GM18520 (cell line): Measurements from ENCODE around the gene PCID2.
"Not testable (repeated sequence)": the region's sequence is repeated elsewhere in the genome, so short reads cannot be mapped to it uniquely, and the experiment has no call there.

Experiments used
- ATAC-seq: cut with Tn5 transposase; IDR thresholded peaks from one replicate; pipeline ENCODE4 v1.9.1; 2021; ENCODE audit not compliant: unreplicated experiment

The PCID2 gene

GRCh38 chr13:113167155-113167554 lies 41.3 kb downstream of the PCID2 start:
- ATAC-seq: no peak

GRCh38 chr13:113166681-113167080 lies 41.8 kb downstream of the PCID2 start:
- ATAC-seq: no peak

GRCh38 chr13:113166266-113166665 lies 42.2 kb downstream of the PCID2 start:
- no peak for ATAC-seq

- ATAC-seq: no peak
These were observed 44.0 kb downstream of the PCID2 start for GRCh38 chr13:113164492-113164891.

- ATAC-seq: no peak
These were observed 45.4 kb downstream of the PCID2 start for GRCh38 chr13:113162783-113163685.

- not testable (repeated sequence) for ATAC-seq
These were observed 46.5 kb downstream of the PCID2 start for GRCh38 chr13:113161975-113162374.

- ATAC-seq: no peak
These were observed 47.0 kb downstream of the PCID2 start for GRCh38 chr13:113161433-113161832.

GRCh38 chr13:113160983-113161382 lies 47.5 kb downstream of the PCID2 start:
- no peak for ATAC-seq

GRCh38 chr13:113159701-113160100 lies 48.8 kb downstream of the PCID2 start:
- no peak for ATAC-seq

GRCh38 chr13:113158946-113159345 lies 49.5 kb downstream of the PCID2 start:
- ATAC-seq: no peak

GRCh38 chr13:113157929-113158747 lies 50.3 kb downstream of the PCID2 start, which contains the start of gene PROZ:
PROZ (plus strand) TSS chr13:113158648; CDS start chr13:113158661, 13 bp downstream.
- no peak for ATAC-seq

- ATAC-seq: no peak
These were observed 51.1 kb downstream of the PCID2 start for GRCh38 chr13:113157206-113157928.

- no peak for ATAC-seq
These were observed 52.4 kb downstream of the PCID2 start for GRCh38 chr13:113155982-113156655.

GRCh38 chr13:113155201-113155600 lies 53.3 kb downstream of the PCID2 start:
- no peak for ATAC-seq

GRCh38 chr13:113153810-113154748 lies 54.4 kb downstream of the PCID2 start:
- ATAC-seq: no peak

GRCh38 chr13:113152984-113153809 lies 55.3 kb downstream of the PCID2 start:
- no peak for ATAC-seq

GRCh38 chr13:113152691-113152983 lies 55.8 kb downstream of the PCID2 start:
- ATAC-seq: no peak

GRCh38 chr13:113151745-113152690 lies 56.5 kb downstream of the PCID2 start:
- ATAC-seq: no peak
